Gastrocnemius medialis (tissue), 4 donors: ENCODE measurements around the gene ITPKC. TPM values are rescaled to one million over a fixed set of nuclear protein-coding genes. Genes with fewer than 3 reads are reported as not detected.
A peak's percentile ranks its signal among the peaks of the same experiment; 100 is the strongest.
"Not testable (repeated sequence)": the region's sequence is repeated elsewhere in the genome, so short reads cannot be mapped to it uniquely, and the experiment has no call there.

Source experiments
- ATAC-seq, 2 donors: fragments of 150-250 bp; one replicate each; pipeline ENCODE4 v1.9.1; 2016
- DNase-seq, 2 donors: peaks; one replicate each; pipeline ENCODE4 v3.0.0-alpha.2; 2019
- H3K27ac ChIP-seq, 4 donors: fragments of 200-600 bp; sonication (generic); 1 replicate in 1 of 4; 2 replicates in 3 of 4; pipeline ENCODE4 v1.5.1; 2016 to 2018; ENCODE audit warnings: mild to moderate bottlenecking in 2 of 4, moderate library complexity in 1 of 4
- H3K27me3 ChIP-seq, 3 donors: fragments of 200-600 bp; sonication (generic) in 2 of 3; 1 replicate in 1 of 3; 2 replicates in 2 of 3; pipeline versions ENCODE4 v1.5.1 to v1.6.0; 2016 to 2019; ENCODE audit warnings: mild to moderate bottlenecking in 1 of 3, moderate library complexity in 1 of 3
- H3K36me3 ChIP-seq, 2 donors: fragments of 200-600 bp; sonication (generic) in 1 of 2; one replicate each; pipeline ENCODE4 v1.5.1; 2017 to 2018
- H3K4me1 ChIP-seq, 2 donors: fragments of 200-600 bp; sonication (generic) in 1 of 2; one replicate each; pipeline ENCODE4 v1.5.1; 2016 to 2017; ENCODE audit warnings: mild to moderate bottlenecking in 2 of 2
- H3K4me3 ChIP-seq, 4 donors: fragments of 200-600 bp; sonication (generic) in 3 of 4; 1 replicate in 1 of 4; 2 replicates in 3 of 4; pipeline ENCODE4 v1.5.1; 2016 to 2019; ENCODE audit warnings: mild to moderate bottlenecking in 2 of 4
- H3K9me3 ChIP-seq, 3 donors: fragments of 200-600 bp; sonication (generic) in 2 of 3; 1 replicate in 1 of 3; 2 replicates in 2 of 3; pipeline ENCODE4 v1.5.1; 2016 to 2019
- CTCF ChIP-seq, 5 experiments: fragments of 450-650 bp in 3 of 5; fragments of 200-600 bp in 2 of 5; sonication (generic) in 2 of 5; IDR thresholded peaks in 4 of 5; conservative IDR thresholded peaks in 1 of 5; 1 replicate in 4 of 5; 2 replicates in 1 of 5; pipeline ENCODE4 v1.5.1; 2016 to 2019; ENCODE audit warnings: antibody characterized with exemption in 5 of 5, mild to moderate bottlenecking in 3 of 5, moderate library complexity in 3 of 5
- POLR2A ChIP-seq, 2 donors: fragments of 450-650 bp; IDR thresholded peaks; one replicate each; pipeline ENCODE4 v1.6.1; 2017; ENCODE audit warnings: antibody characterized with exemption in 2 of 2, mild to moderate bottlenecking in 2 of 2, moderate library complexity in 2 of 2
- in situ Hi-C, 4 donors: fragments of 200-750 bp; cut with MboI; loops; one replicate each; pipeline versions ENCODE4 v1.15.0 to v1.8.0; 2017; ENCODE audit warnings: low sequenced_read_pairs in 4 of 4
- intact Hi-C: fragments of 100-400 bp; cut with DNase I; formaldehyde crosslinking; loops from one replicate; pipeline ENCODE4 v1.15.1; 2023; ENCODE audit warnings: low total_unique reads
- total RNA-seq, 4 donors: library from RNA; depleted of rRNA; stranded (reverse); fragments of >200 nt; gene quantifications; one replicate each; pipeline versions ENCODE4 v1.1.0 to v1.2.3, GENCODE V29; 2016

Gene ITPKC
- total RNA-seq, 4 donors from 2014 or later, result 14.9 to 34.5 (median 21.8) TPM

GRCh38 chr19:40723661-40724254 is 6.8 kb downstream of the ITPKC start:
- in situ Hi-C loops, result no loop called here
- intact Hi-C loops, result no loop called here
- no peak for DNase-seq
- peaks cover 30% of the 10 kb centered on the region in 2 donors for H3K4me1 ChIP-seq
- H3K27me3 ChIP-seq, result no peaks in the 10 kb centered on the region
- peaks cover 0 to 46% of the 10 kb centered on the region in 2 donors for H3K36me3 ChIP-seq
- no peaks in the 10 kb centered on the region for H3K9me3 ChIP-seq
- H3K4me3 ChIP-seq, result no peak overlapping the region
- TF ChIP-seq POLR2A (IDR thresholded peaks at IDR 0.05) (no peak), CTCF (IDR thresholded peaks at IDR 0.05 in 4 of 5, conservative IDR thresholded peaks at IDR 0.05 in 1 of 5) (no peak)
- ATAC-seq, result no peak
- peak overlapping the region in 2 of 4 donors; percentile 19 to 43 for H3K27ac ChIP-seq

- peak overlapping the region in 2 of 4 donors; percentile 19 to 43 for H3K27ac ChIP-seq
- peaks cover 0 to 51% of the 10 kb centered on the region in 2 donors for H3K36me3 ChIP-seq
- no peak for DNase-seq
- no peak overlapping the region for H3K4me3 ChIP-seq
- peaks cover 26 to 30% of the 10 kb centered on the region in 2 donors for H3K4me1 ChIP-seq
- H3K27me3 ChIP-seq, result no peaks in the 10 kb centered on the region
- no peak for ATAC-seq
- no peak for TF ChIP-seq POLR2A (IDR thresholded peaks at IDR 0.05)
- no peak for TF ChIP-seq CTCF (IDR thresholded peaks at IDR 0.05 in 4 of 5, conservative IDR thresholded peaks at IDR 0.05 in 1 of 5)
- H3K9me3 ChIP-seq, result no peaks in the 10 kb centered on the region
- in situ Hi-C loops (no loop called here), intact Hi-C loops (no loop called here)
Measured at GRCh38 chr19:40724315-40724714, 7.4 kb downstream of the ITPKC start.

GRCh38 chr19:40724855-40725254 is 7.9 kb downstream of the ITPKC start:
- Histone ChIP-seq H3K27me3 (no peaks in the 10 kb centered on the region), H3K4me3 (no peak overlapping the region), H3K27ac (peak overlapping the region in 1 of 4 donors; percentile 31), H3K4me1 (peaks cover 21 to 24% of the 10 kb centered on the region in 2 donors), H3K9me3 (no peaks in the 10 kb centered on the region), H3K36me3 (peaks cover 0 to 57% of the 10 kb centered on the region in 2 donors)
- DNase-seq, result no peak
- no peak for ATAC-seq
- in situ Hi-C loops, result no loop called here
- intact Hi-C loops, result no loop called here
- no peak for TF ChIP-seq CTCF (IDR thresholded peaks at IDR 0.05 in 4 of 5, conservative IDR thresholded peaks at IDR 0.05 in 1 of 5)
- TF ChIP-seq POLR2A (IDR thresholded peaks at IDR 0.05), result no peak

GRCh38 chr19:40726279-40726678 is 9.4 kb downstream of the ITPKC start:
- H3K9me3 ChIP-seq, result no peaks in the 10 kb centered on the region
- in situ Hi-C loops, result no loop called here
- no peak for DNase-seq
- no peak for ATAC-seq
- intact Hi-C loops, result no loop called here
- no peak overlapping the region for H3K4me3 ChIP-seq
- TF ChIP-seq CTCF (IDR thresholded peaks at IDR 0.05 in 4 of 5, conservative IDR thresholded peaks at IDR 0.05 in 1 of 5), result no peak
- no peak for TF ChIP-seq POLR2A (IDR thresholded peaks at IDR 0.05)
- H3K4me1 ChIP-seq, result peaks cover 8 to 14% of the 10 kb centered on the region in 2 donors
- H3K27ac ChIP-seq, result no peak overlapping the region
- no peaks in the 10 kb centered on the region for H3K27me3 ChIP-seq
- H3K36me3 ChIP-seq, result peaks cover 0 to 71% of the 10 kb centered on the region in 2 donors

- H3K27ac ChIP-seq, H3K4me3 ChIP-seq, in situ Hi-C loops, intact Hi-C loops, DNase-seq, H3K27me3 ChIP-seq, H3K9me3 ChIP-seq, ATAC-seq, H3K4me1 ChIP-seq: not testable (repeated sequence)
- H3K36me3 ChIP-seq, result peaks cover 0 to 97% of the 10 kb centered on the region in 2 donors
Measured at GRCh38 chr19:40730065-40730464, 13.2 kb downstream of the ITPKC start.

- H3K27me3 ChIP-seq, in situ Hi-C loops, H3K4me1 ChIP-seq, intact Hi-C loops, ATAC-seq, DNase-seq, H3K9me3 ChIP-seq, H3K27ac ChIP-seq, H3K4me3 ChIP-seq: not testable (repeated sequence)
- peaks cover 0 to 97% of the 10 kb centered on the region in 2 donors for H3K36me3 ChIP-seq
Measured at GRCh38 chr19:40732304-40732703, 15.4 kb downstream of the ITPKC start.
